ENCODE measurements around the gene CYP4F8. TPM values are rescaled to one million over a fixed set of nuclear protein-coding genes. Genes with fewer than 3 reads are reported as not detected.

The CYP4F8 gene
- total and polyA plus RNA-seq, 2 donors (not counting 1 experiment from before 2014, with no cell fraction given) = not detected

- Histone ChIP-seq H3K79me2 (ENCODE audit: control insufficient read depth, insufficient read depth, low read length) (no peaks in the 10 kb centered on the region), H3K27me3 (replicated peaks in 1 of 4; ENCODE audit: control extremely low read depth in 1 of 4, control insufficient read depth in 3 of 4, insufficient read depth in 4 of 4, low read length in 3 of 4) (peaks cover 0 to 24% (median 0%) of the 10 kb centered on the region in 4 experiments), H3K36me3 (replicated peaks in 1 of 2; ENCODE audit: control extremely low read depth in 1 of 2, control insufficient read depth in 1 of 2, extremely low read depth in 1 of 2, insufficient read depth in 2 of 2, low read length in 1 of 2) (no peaks in the 10 kb centered on the region), H3K9me3 (ENCODE audit: control extremely low read depth in 1 of 3, control insufficient read depth in 2 of 3, insufficient read depth in 1 of 3, low read length in 2 of 3) (peaks cover 0 to 14% (median 0%) of the 10 kb centered on the region in 3 donors), H3K9ac (ENCODE audit: low read length) (no peak overlapping the region), H4K20me1 (ENCODE audit: control insufficient read depth, insufficient read depth, low read length, poor library complexity, severe bottlenecking) (no peaks in the 10 kb centered on the region), H3K4me1 (ENCODE audit: control insufficient read depth in 2 of 2, insufficient read depth in 2 of 2, low read length in 2 of 2) (peaks cover 3 to 16% of the 10 kb centered on the region in 2 donors), H3K4me2 (replicated peaks; ENCODE audit: low read depth, low read length, poor library complexity, severe bottlenecking) (no peak overlapping the region), H3K27ac (ENCODE audit: low read length in 2 of 2) (no peak overlapping the region), H3K4me3 (ENCODE audit: control extremely low read depth in 1 of 5, extremely low read depth in 1 of 5, insufficient read depth in 1 of 5, low read depth in 2 of 5, low read length in 4 of 5) (no peak overlapping the region), H2AFZ (ENCODE audit: insufficient read depth, low read depth, low read length, poor library complexity, severe bottlenecking) (no peak overlapping the region)
- WGBS (ENCODE audit: insufficient coverage) = 89% methylated on average over 2 of the region's 3 CpGs
- ChIA-PET CTCF (no interaction called here), POLR2A (no interaction called here)
- no peak for DNase-seq
- TF ChIP-seq, protein P1, sequence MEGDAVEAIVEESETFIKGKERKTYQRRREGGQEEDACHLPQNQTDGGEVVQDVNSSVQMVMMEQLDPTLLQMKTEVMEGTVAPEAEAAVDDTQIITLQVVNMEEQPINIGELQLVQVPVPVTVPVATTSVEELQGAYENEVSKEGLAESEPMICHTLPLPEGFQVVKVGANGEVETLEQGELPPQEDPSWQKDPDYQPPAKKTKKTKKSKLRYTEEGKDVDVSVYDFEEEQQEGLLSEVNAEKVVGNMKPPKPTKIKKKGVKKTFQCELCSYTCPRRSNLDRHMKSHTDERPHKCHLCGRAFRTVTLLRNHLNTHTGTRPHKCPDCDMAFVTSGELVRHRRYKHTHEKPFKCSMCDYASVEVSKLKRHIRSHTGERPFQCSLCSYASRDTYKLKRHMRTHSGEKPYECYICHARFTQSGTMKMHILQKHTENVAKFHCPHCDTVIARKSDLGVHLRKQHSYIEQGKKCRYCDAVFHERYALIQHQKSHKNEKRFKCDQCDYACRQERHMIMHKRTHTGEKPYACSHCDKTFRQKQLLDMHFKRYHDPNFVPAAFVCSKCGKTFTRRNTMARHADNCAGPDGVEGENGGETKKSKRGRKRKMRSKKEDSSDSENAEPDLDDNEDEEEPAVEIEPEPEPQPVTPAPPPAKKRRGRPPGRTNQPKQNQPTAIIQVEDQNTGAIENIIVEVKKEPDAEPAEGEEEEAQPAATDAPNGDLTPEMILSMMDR (IDR thresholded peaks at IDR 0.05) = no peak
- TF ChIP-seq EZH2 (IDR thresholded peaks at IDR 0.05; ENCODE audit: borderline replicate concordance, insufficient read depth, low read depth, low read length, poor library complexity, severe bottlenecking) = no peak
- no peak for ATAC-seq (ENCODE audit: low read depth)
- H3K4me1 Mint-ChIP-seq = peaks cover 5% of the 10 kb centered on the region
- intact Hi-C loops (cut with micrococcal nuclease) = no loop called here
- no peaks in the 10 kb centered on the region for H3K9me3 Mint-ChIP-seq (ENCODE audit: insufficient read depth)
- H3K27ac Mint-ChIP-seq = no peak overlapping the region
- no peak overlapping the region for H3K4me3 Mint-ChIP-seq
- H3K27me3 Mint-ChIP-seq = peaks cover 23% of the 10 kb centered on the region
These were observed 28.4 kb downstream of the CYP4F8 start for GRCh38 chr19:15643387-15643786.

DNA sequence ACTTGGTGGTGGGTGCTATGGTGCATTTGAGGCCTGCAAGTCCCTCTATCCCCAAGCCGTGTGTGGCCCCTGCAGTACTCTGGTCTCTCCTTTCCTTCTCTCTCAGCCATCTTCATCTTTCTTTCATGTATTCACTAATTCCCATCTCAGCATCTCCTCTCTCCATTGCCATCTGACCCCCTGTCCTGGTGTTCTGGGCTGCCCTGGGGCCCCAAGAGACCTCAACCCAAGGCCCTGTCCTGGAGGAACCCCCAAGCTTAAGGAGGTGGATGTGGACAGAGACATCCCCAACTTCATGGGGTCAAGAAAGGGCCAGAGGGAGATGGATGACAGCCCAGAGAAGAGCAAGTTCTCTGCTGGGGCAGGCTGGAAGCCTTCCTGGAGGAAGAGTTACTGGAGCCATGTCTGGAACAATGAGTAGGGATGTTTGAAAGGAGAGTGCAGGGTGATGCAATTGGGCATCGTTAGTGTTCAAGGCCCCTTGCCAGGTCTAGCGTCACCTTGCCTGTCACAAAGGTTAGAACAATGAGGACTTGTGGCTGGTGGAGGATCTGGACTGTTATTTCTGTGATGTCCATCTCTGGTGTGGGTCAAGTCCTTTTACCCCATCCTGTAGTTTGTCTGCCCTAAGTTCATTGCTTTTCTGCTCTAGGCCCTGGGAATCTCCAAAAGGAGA lies 29.2 kb downstream of the CYP4F8 start:
- no peaks in the 10 kb centered on the region for H3K36me3 ChIP-seq (replicated peaks in 1 of 2; ENCODE audit: control extremely low read depth in 1 of 2, control insufficient read depth in 1 of 2, extremely low read depth in 1 of 2, insufficient read depth in 2 of 2, low read length in 1 of 2)
- no peak overlapping the region for H3K4me2 ChIP-seq (replicated peaks; ENCODE audit: low read depth, low read length, poor library complexity, severe bottlenecking)
- H3K9me3 ChIP-seq (ENCODE audit: control extremely low read depth in 1 of 3, control insufficient read depth in 2 of 3, insufficient read depth in 1 of 3, low read length in 2 of 3) = peaks cover 0 to 14% (median 0%) of the 10 kb centered on the region in 3 donors
- H3K4me3 Mint-ChIP-seq = no peak overlapping the region
- DNase-seq = no peak
- ATAC-seq (ENCODE audit: low read depth) = no peak
- intact Hi-C loops (cut with micrococcal nuclease) = no loop called here
- no peak overlapping the region for H2AFZ ChIP-seq (ENCODE audit: insufficient read depth, low read depth, low read length, poor library complexity, severe bottlenecking)
- peaks cover 22% of the 10 kb centered on the region for H3K27me3 Mint-ChIP-seq
- no peak overlapping the region for H3K27ac ChIP-seq (ENCODE audit: low read length in 2 of 2)
- H3K4me3 ChIP-seq (ENCODE audit: control extremely low read depth in 1 of 5, extremely low read depth in 1 of 5, insufficient read depth in 1 of 5, low read depth in 2 of 5, low read length in 4 of 5) = no peak overlapping the region
- peaks cover 0 to 24% (median 0%) of the 10 kb centered on the region in 4 experiments for H3K27me3 ChIP-seq (replicated peaks in 1 of 4; ENCODE audit: control extremely low read depth in 1 of 4, control insufficient read depth in 3 of 4, insufficient read depth in 4 of 4, low read length in 3 of 4)
- POLR2A ChIA-PET = no interaction called here
- no peaks in the 10 kb centered on the region for H3K79me2 ChIP-seq (ENCODE audit: control insufficient read depth, insufficient read depth, low read length)
- peaks cover 5% of the 10 kb centered on the region for H3K4me1 Mint-ChIP-seq
- CTCF ChIA-PET = interaction anchor here (0.7 kb wide), 1 partner anchor 13 kb away, joined by 3 read pairs; no protein-coding TSS in a partner anchor
- TF ChIP-seq, protein P1 (IDR thresholded peaks at IDR 0.05) = no peak
- no peak for TF ChIP-seq EZH2 (IDR thresholded peaks at IDR 0.05; ENCODE audit: borderline replicate concordance, insufficient read depth, low read depth, low read length, poor library complexity, severe bottlenecking)
- H4K20me1 ChIP-seq (ENCODE audit: control insufficient read depth, insufficient read depth, low read length, poor library complexity, severe bottlenecking) = no peaks in the 10 kb centered on the region
- 90% methylated on average over 3 of the region's 3 CpGs for WGBS (ENCODE audit: insufficient coverage)
- H3K4me1 ChIP-seq (ENCODE audit: control insufficient read depth in 2 of 2, insufficient read depth in 2 of 2, low read length in 2 of 2) = peaks cover 3 to 16% of the 10 kb centered on the region in 2 donors
- H3K27ac Mint-ChIP-seq = no peak overlapping the region
- no peaks in the 10 kb centered on the region for H3K9me3 Mint-ChIP-seq (ENCODE audit: insufficient read depth)
- H3K9ac ChIP-seq (ENCODE audit: low read length) = no peak overlapping the region

All from B cell (primary cell).